ENCODE measurements around the gene AGBL1.

AGBL1 gene

DNA sequence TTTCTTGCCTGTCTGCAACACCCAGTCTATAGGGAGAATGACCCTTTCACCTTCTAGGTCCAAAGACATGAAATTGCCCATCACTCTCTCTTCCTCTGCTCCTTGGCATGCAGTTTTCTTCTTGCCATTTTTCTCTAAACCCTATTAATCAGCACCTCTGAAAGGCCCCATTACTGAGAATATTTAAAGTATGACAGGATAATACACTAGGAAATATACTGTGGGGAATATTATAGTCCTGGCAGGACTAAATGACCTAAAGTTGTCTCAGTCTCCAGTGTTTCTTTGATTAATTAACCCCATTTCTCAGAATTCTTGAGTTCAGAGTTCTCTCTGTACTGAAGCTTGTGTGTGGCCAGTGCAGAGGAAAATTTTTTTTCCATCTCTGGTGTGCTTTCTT, 730.7 kb downstream of the AGBL1 start:
- no peak overlapping the region for H3K4me3 ChIP-seq (replicated peaks; ENCODE audit: low read depth, low read length)
- TF ChIP-seq CTCF (IDR thresholded peaks at IDR 0.05; ENCODE audit: low read length, missing control alignments), result no peak
- DNase-seq (ENCODE audit: low read depth), result no peak

DNA sequence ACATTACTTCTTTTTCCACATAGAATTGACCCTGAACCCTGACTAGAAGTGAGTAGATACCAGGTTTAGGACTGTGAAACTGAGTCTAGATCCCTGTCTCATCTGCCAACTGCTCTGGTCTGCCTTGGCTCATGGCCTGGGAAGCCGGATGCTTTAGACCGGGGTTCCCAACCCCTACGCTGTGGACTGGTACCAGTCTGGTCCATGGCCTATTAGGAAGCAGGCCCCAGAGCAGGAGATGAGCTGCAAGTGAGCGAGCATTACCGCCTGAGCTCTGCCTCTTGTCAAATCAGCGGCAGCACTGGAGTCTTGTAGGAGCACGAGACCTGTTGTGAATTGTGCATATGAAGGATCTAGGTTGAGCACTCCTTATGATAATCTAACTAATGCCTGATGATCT, 734.2 kb downstream of the AGBL1 start:
- DNase-seq (ENCODE audit: low read depth), result no peak
- no peak for TF ChIP-seq CTCF (IDR thresholded peaks at IDR 0.05; ENCODE audit: low read length, missing control alignments)
- no peak overlapping the region for H3K4me3 ChIP-seq (replicated peaks; ENCODE audit: low read depth, low read length)

GRCh38 chr15:86829245-86829644, 749.6 kb downstream of the AGBL1 start:
- no peak overlapping the region for H3K4me3 ChIP-seq (replicated peaks; ENCODE audit: low read depth, low read length)
- TF ChIP-seq CTCF (IDR thresholded peaks at IDR 0.05; ENCODE audit: low read length, missing control alignments), result no peak
- no peak for DNase-seq (ENCODE audit: low read depth)

DNA sequence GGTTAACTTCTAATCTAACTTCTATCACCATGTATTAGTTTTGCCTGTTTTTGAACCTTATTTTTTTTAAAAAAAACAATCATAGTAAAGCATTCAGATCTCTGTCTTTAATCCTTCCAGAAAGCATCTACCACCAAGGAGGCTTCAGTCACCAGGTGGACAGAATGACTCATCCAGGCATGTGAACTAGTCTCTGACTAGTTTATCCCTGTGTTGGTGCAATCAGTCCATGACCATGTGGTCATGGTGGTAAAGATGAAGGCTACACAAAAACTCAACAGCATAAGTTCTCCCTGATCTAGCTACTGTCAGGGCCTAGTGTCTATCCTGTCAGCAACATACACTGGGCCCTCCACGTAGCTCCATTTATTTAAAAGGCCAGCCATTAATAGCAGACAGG, 750.6 kb downstream of the AGBL1 start:
- TF ChIP-seq CTCF (IDR thresholded peaks at IDR 0.05; ENCODE audit: low read length, missing control alignments), result no peak
- DNase-seq (ENCODE audit: low read depth), result no peak
- H3K4me3 ChIP-seq (replicated peaks; ENCODE audit: low read depth, low read length), result no peak overlapping the region

DNA sequence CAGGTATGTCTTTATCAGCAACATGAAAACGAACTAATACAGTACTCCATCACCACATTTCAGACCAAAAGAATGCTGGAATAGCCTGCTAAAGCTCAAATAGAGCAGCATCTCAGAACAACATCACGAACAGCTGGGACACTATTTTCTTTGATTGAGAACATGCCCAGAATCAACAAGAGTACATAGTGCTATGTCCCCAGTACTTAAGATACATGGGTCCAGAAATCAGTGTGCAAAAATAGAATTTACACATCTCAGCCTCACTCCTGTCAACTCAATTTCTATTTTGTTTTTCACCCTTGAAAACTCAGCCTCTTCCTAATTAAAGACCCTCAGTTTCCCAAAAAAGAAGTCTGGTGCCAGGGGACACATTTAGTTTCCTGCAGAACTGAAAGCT, 753.9 kb downstream of the AGBL1 start:
- TF ChIP-seq CTCF (IDR thresholded peaks at IDR 0.05; ENCODE audit: low read length, missing control alignments), result no peak
- DNase-seq (ENCODE audit: low read depth), result no peak
- H3K4me3 ChIP-seq (replicated peaks; ENCODE audit: low read depth, low read length), result no peak overlapping the region

- no peak for TF ChIP-seq CTCF (IDR thresholded peaks at IDR 0.05; ENCODE audit: low read length, missing control alignments)
- no peak for DNase-seq (ENCODE audit: low read depth)
- H3K4me3 ChIP-seq (replicated peaks; ENCODE audit: low read depth, low read length), result no peak overlapping the region
Observed at GRCh38 chr15:86834115-86834863, 754.6 kb downstream of the AGBL1 start.

Data from fibroblast of pulmonary artery (primary cell).